Non-pigmented ciliary epithelial cell (primary cell): Measurements from ENCODE around the gene SLC25A25.

Source experiments
- DNase-seq: peaks from one replicate; pipeline ENCODE4 v3.0.0-alpha.2; 2010; ENCODE audit warnings: low read depth

The SLC25A25 gene

DNA sequence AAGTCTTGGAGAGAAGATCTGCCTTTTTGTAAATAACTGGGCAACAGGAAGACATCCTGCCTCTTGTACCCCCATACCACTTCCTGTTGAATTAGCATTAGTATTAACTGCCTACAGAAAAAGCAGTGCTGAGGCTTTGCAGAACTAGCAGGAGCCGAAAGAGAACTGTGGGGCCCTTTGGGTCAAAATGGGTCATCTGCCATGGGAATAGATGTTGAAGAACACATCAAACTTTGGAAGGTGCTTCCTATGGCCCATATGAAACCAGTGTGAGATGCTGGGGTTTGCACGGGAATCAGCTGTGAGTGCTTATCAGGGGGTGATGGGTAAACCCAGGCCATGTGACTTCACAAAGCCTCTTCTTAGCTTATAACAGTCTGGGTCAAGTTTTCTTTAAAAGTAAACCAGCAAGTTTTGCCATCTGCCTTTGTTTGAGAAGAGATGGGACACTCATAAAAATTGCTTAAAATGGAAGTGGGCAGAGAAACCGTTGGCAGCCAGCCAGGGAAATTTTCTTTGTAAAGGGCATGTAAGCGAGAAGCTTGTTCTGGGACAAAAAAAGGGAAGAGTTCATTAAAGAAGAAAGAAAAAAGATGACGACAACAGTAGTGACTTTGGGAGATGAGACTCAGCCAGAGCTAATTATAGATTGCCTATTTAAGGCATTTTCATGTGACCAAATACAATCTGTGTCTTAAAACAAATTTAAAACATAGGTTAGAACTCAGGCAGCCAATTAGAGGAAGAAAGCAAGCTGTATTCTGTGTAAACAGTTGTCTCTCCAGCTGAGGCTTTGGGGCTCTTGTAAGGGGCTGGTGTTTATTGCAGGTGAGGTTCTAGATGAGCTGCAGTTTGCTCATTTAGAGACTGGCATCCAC is 4.4 kb downstream of the SLC25A25 start:
- DNase-seq, result no peak

DNA sequence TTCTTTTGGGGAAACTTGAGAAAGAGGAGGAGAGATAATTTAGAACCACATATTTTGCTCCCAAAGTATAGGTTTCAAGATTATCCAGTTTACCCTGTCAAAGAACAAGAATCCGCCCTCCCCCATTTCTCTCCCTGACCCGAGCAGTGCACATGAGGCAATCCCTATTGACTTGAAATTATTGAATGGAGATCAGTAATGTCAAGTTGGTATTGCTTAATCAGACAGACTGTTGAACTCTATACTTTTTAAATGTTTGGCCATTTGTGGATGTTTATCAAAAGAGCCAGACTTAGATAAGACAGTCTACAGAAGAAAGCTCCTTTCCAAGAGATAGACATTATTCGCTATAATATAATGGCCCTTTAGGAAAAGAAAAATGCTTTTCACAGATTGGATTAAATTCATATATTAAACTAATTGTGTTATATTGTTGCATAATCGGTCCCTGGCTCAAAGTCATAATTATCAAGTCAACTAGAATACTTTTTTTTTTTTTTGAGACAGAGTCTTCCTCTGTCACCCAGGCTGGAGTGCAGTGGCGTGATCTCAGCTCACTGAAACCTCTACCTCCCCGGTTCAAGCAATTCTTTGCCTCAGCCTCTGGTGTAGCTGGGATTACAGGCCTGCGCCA is 5.3 kb downstream of the SLC25A25 start:
- no peak for DNase-seq

DNA sequence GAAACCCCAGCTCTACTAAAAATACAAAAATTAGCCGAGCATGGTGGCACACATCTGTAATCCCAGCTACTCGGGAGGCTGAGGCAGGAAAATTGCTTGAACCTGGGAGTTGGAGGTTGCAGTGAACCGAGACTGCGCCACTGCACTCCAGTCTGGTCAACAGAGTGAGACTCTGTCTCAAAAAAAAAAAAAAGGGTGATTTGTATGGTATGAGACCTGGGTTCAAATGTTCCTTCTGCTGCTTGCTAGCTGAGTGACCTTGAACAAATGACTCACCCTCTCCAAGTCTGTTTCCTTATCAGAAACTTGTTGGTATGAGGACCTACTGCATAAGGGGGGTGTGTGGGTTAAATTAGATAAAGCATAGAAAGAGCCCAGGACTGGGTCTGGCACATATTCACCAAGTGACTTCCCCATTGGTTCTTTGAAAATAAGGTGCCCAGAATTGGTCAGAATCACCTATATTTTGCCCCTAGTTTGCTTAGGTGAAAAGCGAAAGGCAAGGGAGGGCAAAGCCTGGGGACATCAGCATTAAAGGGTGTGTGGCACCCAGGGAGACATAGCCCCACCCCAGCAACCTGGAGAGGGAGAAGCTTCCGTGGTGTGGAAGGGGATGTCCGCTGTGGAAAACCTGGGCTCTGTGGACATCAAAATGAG is 9.9 kb downstream of the SLC25A25 start:
- DNase-seq, result no peak

DNA sequence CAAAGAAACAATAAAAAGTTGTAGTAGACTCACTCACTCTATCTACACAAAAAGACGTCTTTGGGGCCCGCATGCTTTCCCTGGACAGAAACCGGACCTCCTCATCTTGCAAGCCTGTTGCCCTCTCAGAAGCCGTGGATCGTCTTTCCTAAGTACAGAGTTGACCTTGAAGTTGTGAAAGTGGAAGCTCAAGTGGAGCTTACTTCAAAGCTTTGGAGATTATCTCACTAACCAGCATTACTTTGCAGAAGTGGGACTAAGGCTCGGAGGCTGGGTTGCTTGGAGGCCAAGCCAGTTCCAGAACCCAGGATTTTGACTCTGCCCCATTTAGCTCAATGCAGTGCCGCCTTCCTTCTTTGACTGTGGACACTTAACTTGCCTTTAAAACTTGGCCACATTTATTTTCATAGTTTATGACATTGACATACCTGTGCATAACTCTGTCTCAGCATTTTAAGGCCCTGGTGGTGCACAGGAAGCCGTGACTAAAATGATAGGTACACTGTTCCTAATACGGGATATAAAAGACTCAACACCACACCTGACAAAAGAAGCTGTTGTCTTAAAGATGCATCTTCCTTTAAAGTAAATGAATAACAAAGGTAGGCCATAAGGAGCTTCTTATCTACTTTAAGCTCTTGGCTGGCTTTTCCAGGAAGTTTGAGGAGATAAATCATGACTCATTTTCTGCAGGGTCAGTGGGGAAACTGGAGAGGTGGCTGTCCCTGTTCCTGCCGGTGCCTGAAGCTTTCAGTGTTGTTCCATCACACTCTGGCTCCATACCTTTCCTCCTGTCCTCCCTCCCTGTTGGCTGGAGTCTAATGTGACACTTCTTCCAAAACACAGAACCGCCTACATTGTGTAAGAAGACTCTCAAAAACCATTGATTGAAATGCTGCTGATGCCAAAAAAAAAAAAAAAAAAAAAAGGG is 10.7 kb downstream of the SLC25A25 start:
- DNase-seq, result no peak

DNA sequence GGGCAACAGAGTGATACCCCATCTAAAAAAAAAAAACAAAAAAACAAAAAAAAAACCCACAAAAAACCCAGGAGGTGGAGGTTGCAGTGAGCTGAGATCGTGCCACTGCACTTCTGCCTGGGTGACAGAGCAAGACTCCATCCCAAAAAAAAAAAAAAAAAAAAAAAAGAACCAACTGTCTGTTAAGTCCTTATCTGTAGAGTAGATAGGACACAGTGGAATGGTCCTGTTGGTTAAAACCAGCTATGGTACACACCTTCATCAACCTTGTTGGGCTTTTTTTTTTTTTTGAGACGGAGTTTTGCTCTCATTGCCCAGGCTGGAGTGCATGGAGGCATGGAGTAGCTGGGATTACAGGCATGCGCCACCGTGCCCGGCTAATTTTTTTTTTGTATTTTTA is 12.2 kb downstream of the SLC25A25 start:
- no peak for DNase-seq

DNA sequence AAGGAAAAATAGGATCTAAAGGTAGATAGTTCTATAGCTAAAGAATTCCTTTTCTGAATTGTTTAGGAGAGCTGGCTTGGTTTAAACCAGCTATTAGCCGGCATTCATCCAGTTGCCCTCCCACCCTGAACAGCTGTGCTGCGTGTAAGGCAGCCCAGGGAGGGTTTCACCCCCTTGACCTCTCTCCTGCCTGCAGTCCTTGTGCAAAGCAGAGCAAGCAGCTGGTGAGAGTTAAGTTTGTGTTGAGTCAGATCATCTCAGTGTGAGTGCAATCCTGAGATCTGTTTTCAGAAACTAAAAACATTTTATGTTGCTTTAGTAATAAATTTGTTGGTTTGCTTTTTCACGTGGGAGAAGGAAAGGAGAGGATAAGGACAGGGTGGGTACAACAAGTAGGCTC is 13.0 kb downstream of the SLC25A25 start:
- DNase-seq, result no peak

DNA sequence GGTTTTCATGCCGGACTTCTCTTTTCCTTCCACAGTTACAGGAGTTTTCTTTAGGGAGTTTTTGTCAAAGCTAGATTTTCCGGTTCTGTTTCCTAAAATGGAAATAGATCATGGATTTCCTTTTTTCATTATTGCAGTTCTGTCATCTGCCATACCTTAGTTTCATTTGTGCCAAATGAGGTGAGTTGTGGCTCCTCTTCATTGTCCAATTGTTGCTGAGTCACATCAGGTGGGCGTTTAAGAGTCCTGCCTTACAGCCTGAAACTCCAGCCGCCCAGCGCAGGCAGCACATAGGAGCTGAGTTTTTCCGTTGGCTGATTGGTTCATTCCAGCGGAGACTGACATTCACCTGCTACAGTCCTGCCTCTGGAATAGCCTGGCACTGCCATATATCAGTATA is 14.1 kb downstream of the SLC25A25 start:
- DNase-seq, result no peak

DNA sequence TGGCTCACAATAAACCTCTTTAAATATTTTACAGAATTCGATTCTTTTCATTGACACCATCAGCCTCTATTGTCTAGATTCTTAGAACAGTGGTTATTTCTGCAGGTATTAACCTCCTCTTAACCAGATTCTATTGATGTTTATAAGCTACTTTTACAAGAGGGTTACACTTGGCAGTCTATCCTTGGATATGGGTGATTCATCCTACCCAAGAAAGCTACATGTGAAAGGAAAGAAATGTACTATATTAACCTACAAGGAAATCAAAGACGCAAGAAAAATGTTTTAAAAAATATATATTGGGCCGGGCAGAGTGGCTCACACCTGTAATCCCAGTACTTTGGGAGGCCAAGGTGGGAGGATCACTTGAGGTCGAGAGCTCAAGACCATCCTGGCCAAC is 16.7 kb downstream of the SLC25A25 start:
- no peak for DNase-seq

DNA sequence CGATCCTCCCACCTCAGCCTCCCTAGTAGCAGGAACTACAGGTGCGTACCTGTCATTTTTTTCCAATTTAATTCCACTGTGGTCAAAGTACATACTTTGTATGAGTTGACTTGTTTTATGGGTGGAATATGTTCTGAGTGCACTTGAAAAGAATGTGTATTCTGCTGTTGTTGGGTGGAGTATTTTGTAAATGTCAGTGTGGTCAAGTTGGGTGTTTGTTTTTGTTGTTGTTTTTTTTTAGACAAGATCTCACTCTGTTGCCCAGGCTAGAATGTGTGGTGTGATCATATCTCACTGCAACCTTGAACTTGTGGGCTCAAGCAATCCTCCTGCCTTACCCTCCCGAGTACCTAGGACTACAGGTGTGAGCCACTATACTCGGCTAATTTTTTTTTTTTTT is 17.9 kb downstream of the SLC25A25 start:
- DNase-seq, result no peak

DNA sequence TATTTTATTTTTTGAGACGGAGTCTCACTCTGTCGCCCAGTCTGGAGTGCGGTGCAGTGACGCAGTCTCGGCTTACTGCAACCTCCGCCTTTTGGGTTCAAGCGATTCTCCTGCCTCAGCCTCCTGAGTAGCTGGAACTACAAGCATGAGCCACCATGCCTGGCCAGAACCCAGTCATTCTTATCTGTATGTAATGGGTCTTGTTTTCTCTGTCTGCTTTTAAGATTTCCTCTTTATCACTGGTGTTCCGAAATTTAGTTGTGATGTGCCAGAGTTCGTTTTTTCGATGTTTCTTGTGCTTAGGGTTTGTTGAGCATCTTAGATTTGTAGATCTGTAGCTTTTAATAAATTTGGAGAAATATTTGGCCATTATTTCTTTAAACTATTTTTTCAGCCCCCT is 19.2 kb downstream of the SLC25A25 start:
- no peak for DNase-seq

DNA sequence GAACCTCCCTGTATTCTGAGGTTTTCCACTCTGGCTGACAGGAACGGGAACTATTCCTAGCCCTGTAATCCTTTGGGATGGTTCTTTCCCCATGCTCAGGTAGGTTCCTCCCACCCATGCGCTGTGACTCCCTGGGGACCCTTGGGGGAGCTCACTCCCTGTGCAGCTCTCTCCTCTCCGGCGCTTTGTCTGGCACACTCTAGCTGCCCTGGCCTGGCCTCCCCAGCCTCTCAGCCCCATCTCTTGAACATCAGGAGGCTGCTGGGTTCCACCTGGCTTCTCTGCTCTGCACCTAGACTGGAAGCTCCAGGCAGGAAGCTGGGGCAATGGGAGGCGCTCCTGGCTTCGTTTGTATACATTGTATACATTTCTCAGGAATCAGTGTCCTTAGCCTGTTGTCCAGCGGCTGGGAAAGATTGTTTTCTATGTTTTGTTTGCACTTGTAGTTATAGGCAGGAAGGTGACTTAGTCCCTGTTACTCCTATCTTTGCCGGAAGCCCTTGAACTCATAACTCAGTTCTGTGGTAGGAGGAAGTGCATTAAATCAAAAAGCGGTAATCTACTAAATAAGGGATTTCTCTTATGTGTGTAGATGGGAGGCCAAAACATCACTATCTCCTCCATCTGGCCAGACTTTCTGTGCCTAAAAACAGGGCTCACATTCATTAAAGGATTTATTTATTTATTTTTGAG is 20.4 kb downstream of the SLC25A25 start:
- DNase-seq, result no peak

DNA sequence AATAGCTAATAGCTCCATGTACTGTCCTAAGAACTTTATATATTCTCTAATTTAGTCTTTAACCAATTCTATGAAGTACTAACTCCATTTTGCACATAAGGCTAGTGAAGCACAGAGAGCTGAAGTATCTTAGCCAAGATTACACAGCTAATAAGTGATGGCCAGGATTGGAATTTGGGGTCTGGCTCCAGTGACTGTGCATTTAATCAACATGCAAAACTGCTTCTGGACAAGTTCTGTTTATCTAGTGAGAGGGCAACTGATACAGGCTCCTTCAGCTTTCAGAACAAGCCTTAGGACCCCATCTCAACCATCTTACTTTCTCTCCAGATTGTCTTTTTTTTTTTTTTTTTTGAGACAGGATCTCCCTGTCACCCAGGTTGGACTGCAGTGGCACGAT is 21.3 kb downstream of the SLC25A25 start:
- no peak for DNase-seq

DNA sequence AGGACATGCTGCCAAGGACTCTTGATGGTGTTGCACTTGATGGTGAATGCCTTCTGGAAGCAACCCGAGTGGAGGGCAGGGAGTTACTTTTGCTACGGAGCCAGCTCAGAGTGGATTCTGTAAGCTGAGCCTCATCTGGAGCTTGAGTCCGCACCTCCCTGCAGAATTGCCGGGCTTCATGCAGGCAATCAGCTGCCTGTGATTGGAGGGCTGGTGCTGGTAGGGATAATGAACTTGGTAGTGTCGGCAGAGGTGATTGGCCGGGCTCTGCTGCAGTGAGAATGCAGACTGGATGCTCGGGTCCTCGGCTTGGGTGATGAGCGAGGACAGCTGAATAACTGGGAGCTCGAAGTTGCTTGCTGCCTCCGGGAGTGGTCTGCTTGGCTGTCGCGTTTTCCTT is 23.1 kb downstream of the SLC25A25 start:
- DNase-seq, result no peak

DNA sequence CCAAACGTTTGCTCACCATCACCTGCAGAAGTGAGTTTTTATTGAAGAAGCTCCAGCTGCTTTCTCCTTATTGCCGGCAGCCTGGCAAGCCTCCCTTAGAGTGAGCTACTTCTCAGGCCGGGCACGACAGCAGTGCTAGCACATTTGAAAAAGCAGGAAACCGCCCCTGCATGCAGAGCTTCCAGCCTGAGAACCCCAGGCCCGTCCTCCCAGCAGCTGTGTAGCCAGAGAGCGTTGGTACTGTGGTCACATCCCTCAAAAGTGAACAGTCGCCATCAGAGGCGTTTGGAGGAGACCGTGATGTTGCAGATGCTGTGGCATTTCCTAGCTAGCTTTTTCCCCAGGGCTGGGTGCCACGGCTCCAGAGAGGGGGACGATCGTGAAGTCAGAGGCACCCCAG is 23.5 kb downstream of the SLC25A25 start:
- DNase-seq, result no peak

DNA sequence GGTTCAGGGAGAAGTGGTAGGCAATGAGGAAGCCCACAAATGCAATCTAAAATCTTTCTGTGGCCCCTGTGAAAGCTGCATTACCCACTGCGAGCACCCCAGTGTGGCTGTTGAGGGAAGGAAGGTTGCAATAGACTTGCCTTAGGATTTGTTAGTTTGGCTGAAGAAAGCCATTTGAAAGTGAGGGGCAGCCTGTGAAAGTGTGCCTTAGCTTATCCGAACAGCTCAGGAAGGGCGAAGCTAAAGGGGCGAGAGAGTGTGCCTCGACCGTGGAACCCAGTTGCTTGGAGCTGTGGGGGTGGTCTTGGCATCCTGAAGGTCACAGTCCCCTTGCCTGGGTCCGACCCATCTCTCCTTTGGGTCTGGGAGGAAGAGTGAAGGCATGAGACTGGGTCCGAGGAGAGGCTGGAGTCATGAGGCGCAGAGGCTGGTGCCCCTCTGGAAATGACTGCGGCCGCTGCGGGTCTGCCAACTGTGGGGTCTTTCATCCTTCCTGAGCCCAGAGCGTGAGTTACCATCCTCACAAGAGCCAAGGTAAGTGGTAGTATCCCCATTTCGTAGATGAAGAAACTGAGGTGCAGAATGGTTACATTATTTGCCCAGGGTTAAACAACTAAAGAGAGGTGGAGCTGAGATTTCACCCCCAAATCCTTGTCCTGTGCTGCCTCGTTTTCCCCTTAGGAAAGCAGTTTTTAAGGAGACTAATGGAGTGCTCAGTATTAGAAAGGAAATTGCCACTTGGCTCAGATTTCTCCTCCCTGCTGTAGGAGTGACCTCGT is 24.4 kb downstream of the SLC25A25 start:
- no peak for DNase-seq

DNA sequence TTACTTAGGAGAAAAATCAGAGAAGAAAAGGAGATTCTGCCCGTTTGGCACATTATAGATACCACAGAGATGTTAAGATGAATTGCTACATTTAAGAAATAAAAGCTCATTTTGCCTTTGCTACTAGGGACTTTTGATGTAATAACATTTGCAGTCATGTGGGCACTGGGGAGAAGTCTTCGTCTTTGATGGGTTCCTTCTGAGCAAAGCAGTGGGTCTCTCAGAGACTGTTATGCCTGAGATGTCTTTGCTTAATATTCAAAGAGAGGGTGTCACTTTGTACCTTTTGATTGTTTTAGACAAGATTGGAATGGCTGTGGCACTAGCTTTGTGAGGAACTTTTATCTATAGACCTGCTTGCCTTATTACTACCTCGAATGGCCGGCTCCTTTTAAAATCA is 25.0 kb downstream of the SLC25A25 start:
- DNase-seq, result no peak

DNA sequence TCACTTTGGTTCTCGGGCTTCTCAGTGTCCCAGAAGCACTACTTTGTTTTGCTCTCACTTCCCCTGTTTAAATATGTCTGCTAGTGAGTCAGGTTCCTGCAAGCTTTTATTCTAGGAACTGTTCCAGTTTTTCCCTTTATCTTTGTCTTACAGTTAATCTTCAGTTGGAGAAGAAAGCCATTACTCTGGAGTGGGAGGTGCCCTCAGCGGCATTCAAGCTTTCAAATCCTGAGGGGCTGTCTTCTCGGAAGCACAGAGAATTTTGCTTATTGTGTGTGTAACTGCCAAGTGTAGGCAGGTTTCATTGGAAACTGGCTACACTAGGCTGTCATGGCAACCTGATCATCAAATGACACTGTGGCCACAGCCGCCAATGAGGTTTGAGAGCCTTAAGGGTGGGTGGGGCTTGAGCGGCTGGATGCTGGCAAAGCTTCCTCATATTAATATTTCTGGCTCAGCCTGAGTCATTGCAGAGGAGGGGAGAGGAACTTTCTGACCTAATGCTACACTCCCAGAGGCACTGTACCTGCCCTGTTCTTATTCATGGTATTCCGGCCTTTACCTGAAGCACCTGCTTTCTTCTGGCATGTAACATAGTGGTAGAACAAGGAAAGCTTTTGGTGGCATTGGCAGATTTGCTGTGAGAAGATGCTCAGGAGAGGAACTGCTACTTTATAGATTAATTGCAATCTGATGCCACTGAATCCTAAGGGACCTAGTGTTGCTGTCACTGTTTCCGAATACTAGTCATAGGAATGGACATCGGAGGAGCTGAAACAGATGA is 26.3 kb downstream of the SLC25A25 start:
- peak; percentile 85 for DNase-seq

DNA sequence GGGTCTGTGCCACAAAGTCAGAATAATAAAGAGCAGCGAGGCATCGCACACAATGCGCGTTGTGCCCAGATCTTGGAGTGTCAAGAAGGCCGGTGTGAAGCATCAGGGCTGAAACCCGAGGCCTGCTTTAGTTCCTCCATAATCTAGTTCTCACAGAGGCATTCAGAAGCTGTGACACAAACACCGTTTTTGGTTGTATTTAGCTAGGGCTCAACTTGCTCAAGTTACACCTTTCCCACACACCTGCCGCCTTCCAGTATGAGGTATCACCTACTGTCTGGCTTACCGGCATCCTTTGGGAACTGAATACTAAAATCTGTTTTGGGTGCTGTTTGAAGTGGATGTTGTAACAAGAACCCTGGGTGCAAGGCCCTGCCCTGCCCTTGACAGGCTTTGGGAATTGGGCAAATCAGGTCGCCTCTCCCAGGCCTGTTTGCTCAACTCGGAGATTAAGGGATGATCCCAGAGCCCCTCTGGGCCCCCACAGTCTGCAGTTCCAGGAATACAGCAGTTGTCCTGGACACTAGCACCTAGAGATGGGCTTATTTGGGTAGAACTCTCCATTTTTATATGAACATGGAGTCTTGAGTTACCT is 27.0 kb downstream of the SLC25A25 start:
- no peak for DNase-seq
